GM19043 (cell line): ENCODE measurements around the gene KCNJ5.
"Not testable (repeated sequence)": the region's sequence is repeated elsewhere in the genome, so short reads cannot be mapped to it uniquely, and the experiment has no call there.

ENCODE experiments used
- ATAC-seq: cut with Tn5 transposase; IDR thresholded peaks from one replicate; pipeline ENCODE4 v1.9.1; 2021; ENCODE audit warnings: low read depth; ENCODE audit not compliant: unreplicated experiment

KCNJ5 gene

DNA sequence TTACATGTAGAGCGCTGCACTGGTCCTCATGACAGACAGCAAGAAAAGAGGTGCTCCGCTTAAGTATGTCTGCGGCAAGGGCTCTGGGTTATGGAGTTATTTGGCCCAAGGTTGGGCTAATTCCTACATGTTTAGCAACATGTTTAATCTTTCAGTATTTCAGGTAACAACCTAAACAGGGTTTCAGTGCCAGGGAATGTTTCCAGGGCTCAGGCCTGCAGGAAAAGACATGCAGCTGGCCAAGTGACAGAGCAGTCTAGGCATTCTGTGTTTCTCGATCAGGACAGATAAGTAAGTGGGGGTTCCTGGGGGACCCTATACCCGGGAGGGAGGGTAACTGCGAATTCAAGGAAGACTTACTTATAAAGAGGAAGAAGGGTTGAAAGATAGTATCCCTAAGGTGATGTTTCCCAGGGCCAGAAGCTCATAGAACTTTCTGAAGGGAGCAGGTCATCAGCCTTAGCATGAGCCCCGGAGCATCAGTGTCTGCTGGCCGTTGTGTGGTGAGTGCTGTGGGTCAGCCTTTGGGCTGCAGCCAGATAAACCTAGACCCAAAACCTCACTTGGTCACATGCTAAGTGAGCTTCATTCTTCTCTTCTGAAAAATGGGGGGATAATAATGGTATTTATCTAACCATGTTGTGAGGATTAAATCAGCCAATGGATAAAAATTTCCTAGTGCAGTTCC, 18.4 kb downstream of the KCNJ5 start:
- ATAC-seq = no peak

DNA sequence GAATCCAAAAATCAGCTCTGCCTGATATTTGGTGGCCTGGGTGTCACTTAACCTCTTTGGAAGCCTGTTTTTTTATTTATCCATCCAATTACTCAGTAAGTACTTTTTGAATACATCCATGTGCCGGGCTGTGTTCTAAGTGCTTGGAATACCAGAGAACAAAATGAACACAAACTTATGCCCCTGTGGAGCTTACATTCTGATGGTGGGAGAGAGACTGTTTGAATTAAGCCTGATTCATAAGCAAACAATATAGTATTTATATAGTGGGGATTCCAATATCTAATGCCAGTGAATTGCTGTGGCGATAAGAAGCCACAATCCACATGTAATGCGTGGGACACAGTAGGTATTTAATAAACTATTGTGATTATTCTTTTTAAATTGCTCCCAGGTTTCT, 19.4 kb downstream of the KCNJ5 start:
- no peak for ATAC-seq

DNA sequence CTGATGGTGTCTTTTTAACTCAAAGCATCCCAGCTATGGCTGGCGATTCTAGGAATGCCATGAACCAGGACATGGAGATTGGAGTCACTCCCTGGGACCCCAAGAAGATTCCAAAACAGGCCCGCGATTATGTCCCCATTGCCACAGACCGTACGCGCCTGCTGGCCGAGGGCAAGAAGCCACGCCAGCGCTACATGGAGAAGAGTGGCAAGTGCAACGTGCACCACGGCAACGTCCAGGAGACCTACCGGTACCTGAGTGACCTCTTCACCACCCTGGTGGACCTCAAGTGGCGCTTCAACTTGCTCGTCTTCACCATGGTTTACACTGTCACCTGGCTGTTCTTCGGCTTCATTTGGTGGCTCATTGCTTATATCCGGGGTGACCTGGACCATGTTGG, 20.1 kb downstream of the KCNJ5 start:
- ATAC-seq = no peak

DNA sequence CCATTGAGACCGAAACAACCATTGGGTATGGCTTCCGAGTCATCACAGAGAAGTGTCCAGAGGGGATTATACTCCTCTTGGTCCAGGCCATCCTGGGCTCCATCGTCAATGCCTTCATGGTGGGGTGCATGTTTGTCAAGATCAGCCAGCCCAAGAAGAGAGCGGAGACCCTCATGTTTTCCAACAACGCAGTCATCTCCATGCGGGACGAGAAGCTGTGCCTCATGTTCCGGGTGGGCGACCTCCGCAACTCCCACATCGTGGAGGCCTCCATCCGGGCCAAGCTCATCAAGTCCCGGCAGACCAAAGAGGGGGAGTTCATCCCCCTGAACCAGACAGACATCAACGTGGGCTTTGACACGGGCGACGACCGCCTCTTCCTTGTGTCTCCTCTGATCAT, 20.5 kb downstream of the KCNJ5 start:
- ATAC-seq = no peak

DNA sequence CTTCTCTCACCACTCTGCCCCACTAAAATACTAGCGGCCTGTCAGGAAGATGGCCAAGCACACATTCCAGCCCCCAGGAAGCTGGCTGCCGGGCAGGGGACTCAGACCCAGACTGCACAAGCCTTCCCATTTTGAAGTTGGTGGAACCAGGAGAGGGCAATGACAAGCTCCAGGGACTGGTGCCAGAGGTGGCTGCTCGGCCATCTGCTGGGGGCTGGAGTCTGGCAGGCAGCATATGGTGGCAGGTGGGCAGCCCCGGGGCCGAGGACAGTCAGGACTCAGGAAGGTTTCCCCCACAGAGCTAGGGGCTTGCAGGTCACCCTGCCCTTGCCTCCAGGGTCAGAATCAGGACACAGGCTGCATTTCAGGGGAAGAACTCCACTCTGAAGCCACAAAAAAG, 22.6 kb downstream of the KCNJ5 start:
- no peak for ATAC-seq

DNA sequence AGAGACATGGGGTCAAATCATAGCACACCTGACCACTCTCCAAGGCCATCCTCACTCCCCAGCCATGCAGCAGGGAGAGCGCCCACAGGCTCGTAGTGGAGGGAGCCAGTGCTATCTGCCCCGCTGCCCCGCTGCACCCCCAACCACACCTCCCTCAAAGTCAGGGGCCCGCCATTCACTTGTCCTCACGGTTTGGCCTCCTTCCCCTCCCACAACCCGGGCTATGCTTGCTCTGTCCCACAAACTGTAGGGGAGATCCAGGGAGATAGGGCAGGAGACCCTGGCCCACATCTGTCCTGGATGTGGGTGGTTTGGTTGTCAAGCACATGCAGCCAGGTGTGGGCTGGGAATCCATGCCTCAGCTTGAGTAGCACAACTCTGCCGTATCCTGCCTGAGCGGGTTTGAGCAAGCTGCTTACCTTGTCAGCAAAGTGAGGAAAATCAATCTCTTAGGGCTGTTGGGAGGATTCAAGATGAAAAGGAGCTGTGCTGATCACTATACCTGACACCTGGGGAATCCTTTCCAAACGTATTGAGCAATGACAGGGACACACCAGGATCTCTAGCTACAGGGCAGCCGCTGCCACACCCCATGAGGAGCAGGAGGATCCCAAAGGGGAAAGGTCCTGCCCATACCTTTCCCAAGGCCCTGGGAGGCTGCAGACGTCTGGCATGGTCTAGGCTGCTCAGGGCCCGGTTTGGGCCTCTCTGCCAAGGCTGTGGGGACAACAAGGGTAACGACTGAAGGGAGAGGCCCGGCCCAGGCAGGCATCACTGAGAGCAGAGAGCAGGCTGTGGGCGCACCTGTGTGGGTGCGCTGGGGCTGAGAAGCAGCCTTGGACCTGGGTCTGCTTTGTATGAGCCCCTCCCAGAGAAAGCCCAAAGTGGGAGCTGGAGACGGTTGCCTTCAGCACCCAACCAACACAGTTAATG, 23.3 kb downstream of the KCNJ5 start:
- no peak for ATAC-seq

DNA sequence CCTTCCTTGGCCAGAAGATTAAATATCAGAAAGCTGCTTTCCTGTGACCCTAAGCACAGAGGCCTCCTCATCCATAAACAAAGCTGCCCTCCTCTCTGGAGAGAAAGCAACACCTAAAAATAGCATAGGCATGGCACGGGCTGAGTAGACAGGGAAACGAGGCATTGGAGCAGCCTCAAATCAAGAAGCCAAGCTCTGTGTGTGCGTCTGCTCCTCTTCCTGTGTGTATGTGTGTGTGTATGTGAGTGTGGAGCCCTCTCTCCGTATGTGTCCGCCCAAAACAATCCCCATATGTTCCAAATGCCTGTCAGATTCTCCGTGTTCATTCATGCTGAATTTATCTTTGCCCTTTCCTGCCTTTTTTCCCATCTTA, 24.0 kb downstream of the KCNJ5 start:
- ATAC-seq = no peak

DNA sequence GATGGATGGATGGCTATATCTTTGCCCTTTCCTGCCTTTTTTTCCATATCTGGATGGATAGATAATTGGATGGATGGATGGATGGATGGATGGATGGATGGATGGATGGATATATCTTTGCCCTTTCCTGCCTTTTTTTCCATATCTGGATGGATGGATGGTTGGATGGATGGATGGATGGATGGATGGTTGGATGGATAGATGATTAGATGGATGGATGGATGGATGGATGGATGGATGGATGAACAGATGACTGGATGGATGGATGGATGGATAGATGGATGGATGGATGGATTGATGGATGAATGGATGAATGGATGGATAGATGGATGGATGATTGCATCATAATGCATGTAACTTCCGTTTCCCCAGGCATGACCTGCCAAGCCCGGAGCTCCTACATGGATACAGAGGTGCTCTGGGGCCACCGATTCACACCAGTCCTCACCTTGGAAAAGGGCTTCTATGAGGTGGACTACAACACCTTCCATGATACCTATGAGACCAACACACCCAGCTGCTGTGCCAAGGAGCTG, 24.9 kb downstream of the KCNJ5 start:
- no peak for ATAC-seq

DNA sequence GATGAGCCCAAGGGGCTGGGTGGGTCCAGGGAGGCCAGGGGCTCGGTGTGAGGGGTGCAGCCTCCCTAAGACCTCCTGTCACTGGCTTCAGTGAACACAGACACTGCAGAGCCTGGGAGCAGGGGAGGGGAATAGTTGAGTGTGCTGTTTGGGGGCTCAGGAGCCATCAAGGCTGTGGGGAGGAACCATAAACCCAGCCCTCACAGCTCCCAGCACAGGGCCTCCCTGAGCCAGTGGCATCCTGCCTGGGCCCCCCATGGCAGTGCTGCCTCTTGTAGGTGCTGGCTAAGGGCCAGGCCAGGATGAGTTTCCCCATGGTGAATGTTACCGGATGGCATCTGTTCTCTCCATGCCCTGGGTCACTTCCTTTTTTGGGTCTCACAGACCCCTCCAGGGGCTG, 25.5 kb downstream of the KCNJ5 start:
- no peak for ATAC-seq

DNA sequence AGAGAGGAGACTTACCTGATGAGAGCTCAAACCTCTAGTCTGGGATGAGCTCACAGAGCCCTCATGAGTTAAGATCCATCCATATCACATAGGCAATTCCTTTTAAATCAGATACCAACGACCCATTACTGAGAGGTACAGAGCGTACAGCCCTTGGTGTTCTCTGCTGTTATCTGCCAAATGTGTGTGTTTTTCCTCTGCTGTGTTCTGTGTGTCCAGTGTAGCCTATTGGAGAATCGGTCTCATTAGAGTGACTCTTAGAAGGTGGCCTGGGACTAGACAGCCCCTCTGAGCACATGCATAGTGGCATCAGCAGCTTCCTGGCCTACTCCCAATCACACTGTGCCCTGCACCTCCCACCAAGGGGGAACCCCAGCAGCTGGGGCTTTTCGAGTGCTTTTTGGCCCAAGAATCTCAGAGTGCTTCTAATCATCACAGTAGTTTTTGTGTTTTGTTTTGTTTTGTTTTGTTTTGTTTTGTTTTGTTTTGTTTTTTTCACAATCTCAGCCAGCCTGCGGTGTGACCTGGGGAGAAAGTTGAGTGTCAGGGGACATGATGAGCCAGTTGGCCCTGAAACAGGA, 26.1 kb downstream of the KCNJ5 start:
- no peak for ATAC-seq

DNA sequence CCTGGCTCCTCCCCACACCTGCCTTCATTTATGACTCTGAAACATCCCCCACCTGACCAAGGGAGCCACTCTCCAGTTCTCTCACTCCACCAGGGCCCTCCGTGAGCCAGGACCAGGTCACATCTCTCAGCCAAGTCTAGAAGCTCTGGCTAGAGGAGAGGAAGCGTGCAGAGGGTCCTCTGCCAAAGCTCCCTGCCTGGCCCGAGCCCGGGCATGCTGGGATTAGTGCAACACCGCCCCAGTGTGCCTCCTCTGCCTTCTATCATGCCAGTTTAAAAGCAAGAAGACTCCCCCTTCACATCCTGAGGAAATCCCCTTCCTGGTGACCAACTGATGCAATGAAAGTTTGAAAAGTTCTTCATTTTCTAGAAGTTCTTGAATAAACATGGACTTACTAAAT, 28.1 kb downstream of the KCNJ5 start:
- no peak for ATAC-seq

DNA sequence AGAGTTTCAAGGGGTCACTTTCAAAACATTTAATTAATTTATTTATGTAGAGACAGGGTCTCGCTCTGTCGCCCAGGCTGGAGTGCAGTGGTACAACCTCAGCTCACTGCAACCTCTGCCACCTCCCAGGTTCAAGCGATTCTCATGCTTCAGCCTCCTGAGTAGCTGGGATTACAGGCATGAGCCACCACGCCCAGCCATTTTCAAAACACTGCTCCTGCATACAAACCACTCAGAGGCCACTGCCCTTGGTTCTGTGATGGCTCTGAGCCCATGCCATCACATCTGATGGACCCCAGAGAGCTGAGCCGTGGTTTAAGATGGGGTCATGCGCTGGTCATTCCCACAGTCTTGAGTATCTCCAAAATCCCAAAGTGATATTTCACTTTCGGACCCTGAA, 28.5 kb downstream of the KCNJ5 start:
- ATAC-seq = not testable (repeated sequence)

DNA sequence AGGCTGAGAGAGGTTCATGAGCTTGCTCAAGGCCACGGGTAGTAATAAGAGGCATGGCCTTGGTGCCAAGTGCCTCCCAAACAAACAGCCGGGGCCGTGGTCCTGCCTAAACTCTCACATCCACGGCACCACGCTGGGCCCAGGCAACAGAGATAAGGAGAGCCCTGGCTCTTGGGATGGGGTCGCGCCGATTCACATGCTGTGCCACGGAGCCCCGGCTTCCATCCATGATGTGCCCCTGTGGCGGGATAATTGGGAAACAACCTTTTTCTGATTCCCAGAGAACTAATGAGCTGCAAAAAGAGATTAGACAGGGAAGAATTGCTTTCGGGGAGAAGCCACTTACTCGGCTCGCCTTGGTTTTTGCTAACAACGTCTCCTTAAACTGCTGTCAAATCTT, 29.5 kb downstream of the KCNJ5 start:
- no peak for ATAC-seq

DNA sequence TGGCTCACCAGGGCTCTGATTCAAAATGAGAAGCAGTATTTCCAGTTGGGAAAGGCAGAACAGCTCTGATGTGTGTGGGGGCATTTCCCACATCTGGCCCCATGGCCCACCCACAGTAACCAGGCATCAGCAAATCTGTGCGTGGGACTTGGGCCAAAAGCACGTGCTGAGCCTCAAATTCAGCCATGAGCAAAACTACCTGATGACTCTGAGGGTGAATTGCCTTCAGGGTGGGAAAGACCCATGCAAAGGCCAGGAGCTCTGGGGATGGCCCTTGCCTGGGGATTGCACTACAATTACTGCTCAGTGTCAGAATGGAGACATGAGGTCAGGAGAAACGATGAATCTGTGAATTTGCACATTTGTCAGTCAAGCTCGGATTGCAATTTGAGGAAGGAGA, 30.6 kb downstream of the KCNJ5 start:
- no peak for ATAC-seq

DNA sequence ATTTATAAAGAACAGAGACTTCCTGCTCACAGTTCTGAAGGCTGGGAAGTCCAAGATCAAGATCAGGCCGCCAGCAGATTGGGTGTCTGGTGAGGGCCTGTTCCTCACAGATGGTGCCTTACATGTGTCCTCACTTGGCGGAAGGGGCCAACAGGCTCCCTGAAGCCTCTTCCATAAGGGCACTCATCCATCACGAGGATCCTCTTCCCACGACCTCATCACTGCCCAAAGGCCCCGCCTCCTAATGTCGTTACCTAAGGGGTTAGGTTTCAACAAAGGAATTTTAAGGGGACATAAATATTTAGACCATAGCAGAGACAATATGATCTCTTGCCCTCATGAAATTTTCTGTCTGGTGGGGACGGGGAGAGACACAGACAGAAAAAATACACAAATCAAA, 32.9 kb downstream of the KCNJ5 start:
- no peak for ATAC-seq

DNA sequence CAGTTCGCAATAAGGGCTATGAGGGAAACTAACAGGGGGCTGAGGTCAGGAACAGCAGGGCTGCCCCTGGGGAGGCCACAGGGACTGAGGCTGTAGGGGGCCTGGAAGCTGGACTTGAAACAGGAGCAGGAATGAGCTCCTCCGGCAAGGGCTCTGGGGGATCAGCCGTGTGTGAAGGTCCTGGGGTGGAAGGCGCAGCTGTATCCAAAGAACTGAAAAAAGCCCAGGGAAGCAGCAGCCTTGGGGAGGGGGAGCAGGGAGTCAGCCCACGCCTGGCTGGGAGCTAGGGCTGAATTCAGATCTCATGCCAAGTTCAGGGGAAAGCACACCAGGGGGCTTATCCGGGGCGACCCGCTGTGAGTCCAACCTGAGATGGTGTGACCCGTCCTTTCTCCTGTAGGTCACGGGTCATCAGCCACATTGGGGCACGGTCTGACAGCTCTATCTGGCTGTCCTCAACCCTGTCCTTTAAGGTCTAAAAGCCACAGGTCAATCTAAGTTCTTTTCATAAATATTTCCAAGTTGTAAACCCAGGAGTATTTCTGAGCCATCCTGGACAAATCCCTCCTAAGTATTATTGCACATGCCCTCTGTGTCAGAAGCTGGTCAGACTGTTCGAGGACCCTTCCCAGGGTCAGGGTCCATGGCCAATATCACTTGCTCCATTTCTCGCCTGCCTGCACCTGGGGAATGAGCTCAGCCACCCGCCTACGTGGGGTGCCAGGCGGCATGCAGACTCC, 33.5 kb downstream of the KCNJ5 start:
- no peak for ATAC-seq

DNA sequence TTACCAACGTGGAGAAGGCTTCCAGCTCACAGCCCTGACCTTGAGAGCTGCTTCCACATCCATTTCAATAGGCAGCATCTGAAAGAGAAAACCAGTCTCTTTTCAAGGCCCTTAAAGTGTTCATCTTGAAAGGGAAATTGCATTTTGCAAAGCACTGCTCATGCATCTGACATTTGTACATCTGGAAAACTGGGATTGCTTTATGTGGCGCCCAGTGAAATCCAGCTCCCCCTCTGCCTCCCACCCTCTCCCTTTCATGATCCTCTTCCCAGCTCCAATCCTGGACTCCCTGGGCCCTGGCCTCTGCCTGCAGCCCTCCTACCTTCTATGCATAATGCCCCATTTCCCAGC, 34.1 kb downstream of the KCNJ5 start:
- ATAC-seq = no peak

DNA sequence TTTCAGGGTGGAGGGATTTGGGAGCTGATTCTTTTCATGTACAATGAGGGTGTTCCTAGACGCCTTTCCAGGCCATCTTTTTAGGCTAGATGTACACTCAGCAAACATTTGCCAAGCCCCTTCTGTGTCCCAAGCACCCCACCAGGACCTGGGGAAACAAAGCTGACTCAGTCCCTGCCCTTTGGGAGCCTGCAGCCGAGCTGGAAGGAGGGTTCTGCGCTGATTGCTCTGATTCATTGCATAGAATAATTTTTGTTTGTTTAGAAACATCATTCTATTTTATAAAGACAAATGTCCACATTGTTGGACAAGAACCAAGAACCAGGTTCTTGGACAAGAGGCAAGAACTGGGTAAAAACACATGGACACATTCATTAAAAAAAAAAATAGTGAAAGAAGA, 34.8 kb downstream of the KCNJ5 start:
- no peak for ATAC-seq

DNA sequence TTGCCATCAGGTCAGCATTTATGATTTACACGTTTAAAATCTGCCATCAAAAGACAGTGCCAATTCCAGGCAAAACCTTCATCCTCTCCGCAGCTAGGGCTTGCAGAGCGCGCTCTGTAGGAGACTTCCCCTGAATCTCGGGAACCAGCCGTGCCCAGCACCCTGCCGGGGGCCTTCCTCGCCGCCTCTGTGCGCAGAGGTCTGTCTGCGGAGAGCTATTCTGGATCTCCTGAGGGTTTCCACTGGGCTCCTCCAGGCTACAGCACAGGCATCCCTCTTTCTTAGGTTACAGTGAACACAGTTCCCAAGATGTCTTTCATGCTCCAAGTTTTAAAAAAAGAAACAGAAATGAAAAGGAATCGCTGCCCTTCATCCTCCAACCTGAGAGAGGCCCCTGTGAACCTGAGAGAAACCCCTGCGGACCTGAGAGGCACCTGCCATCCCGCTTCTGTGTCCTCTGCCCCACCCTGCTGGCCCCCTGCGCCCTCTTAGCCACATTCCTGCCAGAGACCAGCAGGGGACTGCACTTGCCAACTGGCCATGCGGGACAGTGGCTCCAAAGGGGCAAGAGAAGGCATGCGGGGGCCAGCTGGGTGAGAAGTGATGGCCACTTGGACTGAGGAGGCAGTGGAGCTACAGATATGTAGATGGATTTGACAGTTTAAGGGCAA, 35.4 kb downstream of the KCNJ5 start:
- no peak for ATAC-seq

DNA sequence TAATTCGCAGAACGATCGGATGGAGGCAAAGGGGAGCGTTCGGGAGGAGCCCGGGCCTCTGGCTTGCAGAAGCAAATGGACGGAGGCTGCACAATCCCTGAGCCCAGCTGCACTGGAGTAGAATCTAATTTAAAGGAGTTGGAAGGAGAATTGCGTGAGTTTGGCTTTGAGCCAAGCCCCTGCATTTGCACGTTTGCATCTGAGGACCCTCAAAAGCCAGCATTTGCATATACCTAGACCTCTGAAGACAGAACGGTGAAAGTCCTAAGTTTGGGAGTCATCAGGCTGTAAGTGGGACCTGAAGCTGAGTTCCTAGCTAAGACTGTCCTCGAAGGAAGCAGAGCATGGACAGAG, 35.9 kb downstream of the KCNJ5 start:
- ATAC-seq = no peak
